Astrocyte (in vitro differentiated cells and primary cell): ENCODE results near the gene PRKCE. TPM values are rescaled to one million over a fixed set of nuclear protein-coding genes. Genes with fewer than 3 reads are reported as not detected.
"Not testable (repeated sequence)": the region's sequence is repeated elsewhere in the genome, so short reads cannot be mapped to it uniquely, and the experiment has no call there.

ENCODE experiments used
- DNase-seq: peaks from one replicate; pipeline ENCODE4 v3.0.0-alpha.2; 2010; ENCODE audit warnings: low read depth
- FAIRE-seq: peaks from 2 replicates; lab custom pipeline; 2011; peaks lifted over from hg19 to GRCh38; lab: Jason Lieb, UNC
- H2AFZ ChIP-seq: 2 replicates; pipeline ENCODE4 v1.6.0; 2012; ENCODE audit warnings: low read depth, low read length, inconsistent platforms
- H3K27ac ChIP-seq: 2 replicates; pipeline ENCODE4 v1.5.1; 2011; ENCODE audit warnings: low read depth, low read length, inconsistent platforms
- H3K27me3 ChIP-seq: 2 replicates; pipeline ENCODE4 v1.6.0; 2011; ENCODE audit warnings: low read length, inconsistent platforms; ENCODE audit not compliant: insufficient read depth
- H3K36me3 ChIP-seq: 2 replicates; pipeline ENCODE4 v1.5.1; 2011; ENCODE audit warnings: low read length, inconsistent platforms; ENCODE audit not compliant: insufficient read depth
- H3K4me1 ChIP-seq: 2 replicates; pipeline ENCODE4 v1.5.1; 2011; ENCODE audit warnings: low read length, inconsistent platforms; ENCODE audit not compliant: insufficient read depth
- H3K4me2 ChIP-seq: 2 replicates; pipeline ENCODE4 v1.6.0; 2012; ENCODE audit warnings: low read length, inconsistent platforms
- H3K4me3 ChIP-seq: 2 replicates; pipeline ENCODE4 v1.5.1; 2011; ENCODE audit warnings: low read depth, mild to moderate bottlenecking, low read length, inconsistent platforms; ENCODE audit not compliant: insufficient read depth
- H3K79me2 ChIP-seq: 2 replicates; pipeline ENCODE4 v1.6.0; 2012; ENCODE audit warnings: mild to moderate bottlenecking, low read length, inconsistent platforms; ENCODE audit not compliant: insufficient read depth
- H3K9ac ChIP-seq: 2 replicates; pipeline ENCODE4 v1.6.0; 2012; ENCODE audit warnings: mild to moderate bottlenecking, low read length, inconsistent platforms
- H3K9me3 ChIP-seq: 2 replicates; pipeline ENCODE4 v1.5.1; 2012; ENCODE audit warnings: low read depth, mild to moderate bottlenecking, low read length, inconsistent platforms; ENCODE audit not compliant: insufficient read depth
- H4K20me1 ChIP-seq: 2 replicates; pipeline ENCODE4 v1.6.0; 2012; ENCODE audit warnings: low read length, inconsistent platforms; ENCODE audit not compliant: insufficient read depth
- H3K27ac Mint-ChIP-seq: one replicate; pipeline ENCODE4 v1.8.0; 2021; ENCODE audit warnings: mild to moderate bottlenecking, mixed read lengths; ENCODE audit not compliant: unreplicated experiment
- H3K27me3 Mint-ChIP-seq: one replicate; pipeline ENCODE4 v1.8.0; 2021; ENCODE audit warnings: low read depth, mixed read lengths; ENCODE audit not compliant: unreplicated experiment
- H3K36me3 Mint-ChIP-seq: one replicate; pipeline ENCODE4 v1.8.0; 2021; ENCODE audit warnings: low read depth, mixed read lengths; ENCODE audit not compliant: unreplicated experiment
- H3K4me1 Mint-ChIP-seq: one replicate; pipeline ENCODE4 v1.8.0; 2021; ENCODE audit warnings: low read depth, mixed read lengths; ENCODE audit not compliant: unreplicated experiment
- H3K4me3 Mint-ChIP-seq: one replicate; pipeline ENCODE4 v1.8.0; 2021; ENCODE audit warnings: mild to moderate bottlenecking, moderate library complexity, mixed read lengths; ENCODE audit not compliant: unreplicated experiment
- H3K9me3 Mint-ChIP-seq: one replicate; pipeline ENCODE4 v1.8.0; 2021; ENCODE audit warnings: mild to moderate bottlenecking, mixed read lengths; ENCODE audit not compliant: unreplicated experiment
- CTCF ChIP-seq: IDR thresholded peaks from 2 replicates; pipeline ENCODE4 v1.5.1; 2011; ENCODE audit warnings: low read depth, mild to moderate bottlenecking, inconsistent platforms, low read length, moderate library complexity; ENCODE audit not compliant: insufficient read depth
- EZH2 ChIP-seq: IDR thresholded peaks from 2 replicates; pipeline ENCODE4 v1.6.1; 2012; ENCODE audit warnings: mild to moderate bottlenecking, low read length, inconsistent platforms; ENCODE audit not compliant: insufficient read depth
- total RNA-seq: library from RNA; stranded (reverse); gene quantifications from 2 replicates; pipeline ENCODE4 v1.2.1, GENCODE V29; 2021

The PRKCE gene
- total RNA-seq, 1 donor from 2014 or later: 12.8 TPM

- Histone ChIP-seq H3K27ac (no peak overlapping the region), H3K4me1 (no peaks in the 10 kb centered on the region), H3K4me3 (no peak overlapping the region), H4K20me1 (peaks cover 22% of the 10 kb centered on the region), H3K9me3 (no peaks in the 10 kb centered on the region), H3K79me2 (peaks cover 6% of the 10 kb centered on the region), H3K4me2 (no peak overlapping the region), H3K9ac (no peak overlapping the region), H3K27me3 (no peaks in the 10 kb centered on the region), H2AFZ (no peak overlapping the region), H3K36me3 (no peaks in the 10 kb centered on the region)
- Mint-ChIP-seq H3K27me3 (no peaks in the 10 kb centered on the region), H3K4me1 (peaks cover 8% of the 10 kb centered on the region), H3K27ac (no peak overlapping the region), H3K9me3 (no peaks in the 10 kb centered on the region), H3K4me3 (no peak overlapping the region), H3K36me3 (no peaks in the 10 kb centered on the region)
- no peak for FAIRE-seq
- TF ChIP-seq CTCF (no peak), EZH2 (no peak)
- no peak for DNase-seq
These were observed 39.9 kb downstream of the PRKCE start for GRCh38 chr2:45691171-45691999.

GRCh38 chr2:45692566-45692965, 41.1 kb downstream of the PRKCE start:
- Histone ChIP-seq H2AFZ (no peak overlapping the region), H3K4me3 (no peak overlapping the region), H3K9ac (no peak overlapping the region), H3K27ac (no peak overlapping the region), H3K79me2 (peaks cover 6% of the 10 kb centered on the region), H3K4me2 (no peak overlapping the region), H3K4me1 (no peaks in the 10 kb centered on the region), H3K9me3 (no peaks in the 10 kb centered on the region), H3K36me3 (no peaks in the 10 kb centered on the region), H3K27me3 (no peaks in the 10 kb centered on the region), H4K20me1 (peaks cover 22% of the 10 kb centered on the region)
- H3K36me3 Mint-ChIP-seq: no peaks in the 10 kb centered on the region
- TF ChIP-seq CTCF (no peak), EZH2 (no peak)
- FAIRE-seq (no peak), DNase-seq (no peak)
- H3K9me3 Mint-ChIP-seq: no peaks in the 10 kb centered on the region
- H3K27ac Mint-ChIP-seq: no peak overlapping the region
- H3K4me1 Mint-ChIP-seq: peaks cover 8% of the 10 kb centered on the region
- no peaks in the 10 kb centered on the region for H3K27me3 Mint-ChIP-seq
- no peak overlapping the region for H3K4me3 Mint-ChIP-seq

GRCh38 chr2:45695480-45696007, 44.1 kb downstream of the PRKCE start:
- H3K4me3 ChIP-seq, H3K9me3 ChIP-seq, FAIRE-seq, DNase-seq, H3K9ac ChIP-seq, H3K27ac Mint-ChIP-seq, H3K4me3 Mint-ChIP-seq, H3K9me3 Mint-ChIP-seq, H3K27me3 Mint-ChIP-seq, H3K36me3 ChIP-seq, H3K4me2 ChIP-seq, H3K36me3 Mint-ChIP-seq, H3K27me3 ChIP-seq, H3K27ac ChIP-seq, H2AFZ ChIP-seq, H3K79me2 ChIP-seq: not testable (repeated sequence)
- peaks cover 21% of the 10 kb centered on the region for H3K4me1 Mint-ChIP-seq
- peaks cover 13% of the 10 kb centered on the region for H3K4me1 ChIP-seq
- H4K20me1 ChIP-seq: peaks cover 26% of the 10 kb centered on the region
